ENCODE results near the gene CYGB. TPM values are rescaled to one million over a fixed set of nuclear protein-coding genes. Genes with fewer than 3 reads are reported as not detected.

CYGB gene
- total and polyA plus RNA-seq, 9 of the 15 experiments (the other 6 are each of a cell fraction or from before 2014, with no cell fraction given), result 0.08 to 0.95 (median 0.18) TPM; not detected in 5

GRCh38 chr17:76497699-76497978 is 39.9 kb downstream of the CYGB start:
- POLR2A ChIA-PET, result interaction anchor here (0.8 kb wide), 1 partner anchor 10 kb away, joined by 6 read pairs; no protein-coding TSS in a partner anchor
- Histone ChIP-seq H3K4me1 (replicated peaks in 1 of 2; ENCODE audit: control insufficient read depth in 2 of 2, insufficient read depth in 2 of 2, low read length in 2 of 2) (peaks cover 16 to 50% of the 10 kb centered on the region in 2 experiments; a peak in 4 of 5 replicates), H3K79me2 (ENCODE audit: control insufficient read depth, insufficient read depth, low read length) (no peaks in the 10 kb centered on the region), H3K27me3 (ENCODE audit: control insufficient read depth in 2 of 2, insufficient read depth in 2 of 2, low read length in 2 of 2) (peaks cover 0 to 10% of the 10 kb centered on the region in 2 experiments; a peak in 2 of 5 replicates), H3K4me2 (ENCODE audit: insufficient read depth, low read length) (no peak overlapping the region), H3K36me3 (ENCODE audit: control insufficient read depth, insufficient read depth, low read length) (no peaks in the 10 kb centered on the region), H3K9me1 (ENCODE audit: control insufficient read depth, insufficient read depth, low read length) (peaks cover 4% of the 10 kb centered on the region), H3K27ac (ENCODE audit: extremely low read depth, low read depth, low read length) (no peak overlapping the region), H3K9ac (ENCODE audit: insufficient read depth in 1 of 2, low read depth in 2 of 2, low read length in 2 of 2) (no peak overlapping the region), H3K9me3 (replicated peaks; ENCODE audit: control insufficient read depth, insufficient read depth, low read depth, low read length) (no peaks in the 10 kb centered on the region), H4K20me1 (replicated peaks; ENCODE audit: control insufficient read depth, insufficient read depth, low read length) (peaks cover 10% of the 10 kb centered on the region; the same call in 1 of the 2 replicates), H3K4me3 (no peak overlapping the region), H2AFZ (ENCODE audit: low read depth, low read length) (no peak overlapping the region)
- CTCF ChIA-PET (ENCODE audit: low intra/inter-chr PET ratio), result no interaction called here
- intact Hi-C loops (cut with micrococcal nuclease) (no loop called here), in situ Hi-C loops (cut with MboI) (no loop called here)
- no peak for TF ChIP-seq LCOR (CRISPR knock-in tag; IDR thresholded peaks at IDR 0.05)
- TF ChIP-seq THRA (IDR thresholded peaks at IDR 0.05), result no peak
- 33% methylated on average over 2 of the region's 2 CpGs for WGBS (ENCODE audit: insufficient coverage, low coverage, missing lambda C conversion rate)
- DNase-seq (ENCODE audit: extremely low read depth in 1 of 4, low spot score in 3 of 4), result no peak
- FAIRE-seq, result no peak
- ATAC-seq, result no peak
- no TSS peak for BruUV-seq (replicated peaks)

GRCh38 chr17:76496464-76496863 is 41.0 kb downstream of the CYGB start:
- no peaks in the 10 kb centered on the region for H3K9me3 ChIP-seq (replicated peaks; ENCODE audit: control insufficient read depth, insufficient read depth, low read depth, low read length)
- no peak overlapping the region for H3K9ac ChIP-seq (ENCODE audit: insufficient read depth in 1 of 2, low read depth in 2 of 2, low read length in 2 of 2)
- FAIRE-seq, result no peak
- 47% methylated on average over 6 of the region's 6 CpGs for WGBS (ENCODE audit: insufficient coverage, low coverage, missing lambda C conversion rate)
- CTCF ChIA-PET (ENCODE audit: low intra/inter-chr PET ratio), result no interaction called here
- no peak overlapping the region for H3K4me2 ChIP-seq (ENCODE audit: insufficient read depth, low read length)
- peaks cover 4% of the 10 kb centered on the region for H3K9me1 ChIP-seq (ENCODE audit: control insufficient read depth, insufficient read depth, low read length)
- intact Hi-C loops (cut with micrococcal nuclease), result no loop called here
- DNase-seq (ENCODE audit: extremely low read depth in 1 of 4, low spot score in 3 of 4), result no peak
- H4K20me1 ChIP-seq (replicated peaks; ENCODE audit: control insufficient read depth, insufficient read depth, low read length), result peaks cover 10% of the 10 kb centered on the region; the same call in 1 of the 2 replicates
- in situ Hi-C loops (cut with MboI), result no loop called here
- no peak overlapping the region for H2AFZ ChIP-seq (ENCODE audit: low read depth, low read length)
- H3K27ac ChIP-seq (ENCODE audit: extremely low read depth, low read depth, low read length), result no peak overlapping the region
- no peak for ATAC-seq
- H3K79me2 ChIP-seq (ENCODE audit: control insufficient read depth, insufficient read depth, low read length), result no peaks in the 10 kb centered on the region
- no peak overlapping the region for H3K4me3 ChIP-seq
- H3K4me1 ChIP-seq (replicated peaks in 1 of 2; ENCODE audit: control insufficient read depth in 2 of 2, insufficient read depth in 2 of 2, low read length in 2 of 2), result peaks cover 9 to 51% of the 10 kb centered on the region in 2 experiments; a peak in 4 of 5 replicates
- no TSS peak for BruUV-seq (replicated peaks)
- POLR2A ChIA-PET, result interaction anchor here (0.6 to 1.1 kb wide), 2 partner anchors 11 to 99 kb away, joined by 3 to 4 read pairs; no protein-coding TSS in a partner anchor
- no peaks in the 10 kb centered on the region for H3K36me3 ChIP-seq (ENCODE audit: control insufficient read depth, insufficient read depth, low read length)
- peaks cover 0 to 10% of the 10 kb centered on the region in 2 experiments; a peak in 2 of 5 replicates for H3K27me3 ChIP-seq (ENCODE audit: control insufficient read depth in 2 of 2, insufficient read depth in 2 of 2, low read length in 2 of 2)
- no peak for TF ChIP-seq ZNF583 (CRISPR knock-in tag; IDR thresholded peaks at IDR 0.05)
- TF ChIP-seq ZNF23 (CRISPR knock-in tag; IDR thresholded peaks at IDR 0.05), result no peak
- no peak for TF ChIP-seq RBM34 (IDR thresholded peaks at IDR 0.05; ENCODE audit: borderline replicate concordance, insufficient read depth, low read length)
- TF ChIP-seq, protein P1, sequence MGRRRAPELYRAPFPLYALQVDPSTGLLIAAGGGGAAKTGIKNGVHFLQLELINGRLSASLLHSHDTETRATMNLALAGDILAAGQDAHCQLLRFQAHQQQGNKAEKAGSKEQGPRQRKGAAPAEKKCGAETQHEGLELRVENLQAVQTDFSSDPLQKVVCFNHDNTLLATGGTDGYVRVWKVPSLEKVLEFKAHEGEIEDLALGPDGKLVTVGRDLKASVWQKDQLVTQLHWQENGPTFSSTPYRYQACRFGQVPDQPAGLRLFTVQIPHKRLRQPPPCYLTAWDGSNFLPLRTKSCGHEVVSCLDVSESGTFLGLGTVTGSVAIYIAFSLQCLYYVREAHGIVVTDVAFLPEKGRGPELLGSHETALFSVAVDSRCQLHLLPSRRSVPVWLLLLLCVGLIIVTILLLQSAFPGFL (CRISPR knock-in tag; IDR thresholded peaks at IDR 0.05), result no peak
- no peak for TF ChIP-seq GATAD2A (IDR thresholded peaks at IDR 0.05)
- no peak for TF ChIP-seq MAFK (IDR thresholded peaks at IDR 0.05; ENCODE audit: low read length)
- no peak for TF ChIP-seq MYC (IDR thresholded peaks at IDR 0.05; ENCODE audit: low read depth, low read length)
- no peak for TF ChIP-seq MYC (CRISPR knock-in tag; IDR thresholded peaks at IDR 0.05; ENCODE audit: borderline replicate concordance, low read depth)
- TF ChIP-seq, protein P2, sequence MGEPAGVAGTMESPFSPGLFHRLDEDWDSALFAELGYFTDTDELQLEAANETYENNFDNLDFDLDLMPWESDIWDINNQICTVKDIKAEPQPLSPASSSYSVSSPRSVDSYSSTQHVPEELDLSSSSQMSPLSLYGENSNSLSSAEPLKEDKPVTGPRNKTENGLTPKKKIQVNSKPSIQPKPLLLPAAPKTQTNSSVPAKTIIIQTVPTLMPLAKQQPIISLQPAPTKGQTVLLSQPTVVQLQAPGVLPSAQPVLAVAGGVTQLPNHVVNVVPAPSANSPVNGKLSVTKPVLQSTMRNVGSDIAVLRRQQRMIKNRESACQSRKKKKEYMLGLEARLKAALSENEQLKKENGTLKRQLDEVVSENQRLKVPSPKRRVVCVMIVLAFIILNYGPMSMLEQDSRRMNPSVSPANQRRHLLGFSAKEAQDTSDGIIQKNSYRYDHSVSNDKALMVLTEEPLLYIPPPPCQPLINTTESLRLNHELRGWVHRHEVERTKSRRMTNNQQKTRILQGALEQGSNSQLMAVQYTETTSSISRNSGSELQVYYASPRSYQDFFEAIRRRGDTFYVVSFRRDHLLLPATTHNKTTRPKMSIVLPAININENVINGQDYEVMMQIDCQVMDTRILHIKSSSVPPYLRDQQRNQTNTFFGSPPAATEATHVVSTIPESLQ (CRISPR knock-in tag; IDR thresholded peaks at IDR 0.05), result no peak
- no peak for TF ChIP-seq POLR2B (IDR thresholded peaks at IDR 0.05; ENCODE audit: low read depth, partially characterized antibody)
- TF ChIP-seq RBBP5 (IDR thresholded peaks at IDR 0.05; ENCODE audit: borderline replicate concordance, insufficient read depth, low read length, poor library complexity, severe bottlenecking), result no peak

Data from K562 (cell line).